Posterior vena cava (tissue), 2 donors: ENCODE results near the gene NUPR1. TPM values are rescaled to one million over a fixed set of nuclear protein-coding genes. Genes with fewer than 3 reads are reported as not detected.
A peak's percentile ranks its signal among the peaks of the same experiment; 100 is the strongest.
"Not testable (repeated sequence)": the region's sequence is repeated elsewhere in the genome, so short reads cannot be mapped to it uniquely, and the experiment has no call there.

ENCODE experiments used
- DNase-seq: peaks from one replicate; pipeline ENCODE4 v3.0.0-alpha.2; 2020; ENCODE audit warnings: low spot score
- intact Hi-C, 2 donors: fragments of 100-400 bp; cut with DNase I; formaldehyde crosslinking; loops; one replicate each; pipeline versions ENCODE4 v1.14.1 to v1.14.2; 2022 to 2023
- total RNA-seq, 2 donors: library from RNA; stranded (reverse); fragmentation: NEBNext Ultra II Directional; extraction: Animal tissue kit (Norgen Biotek cat#: 25700); gene quantifications; one replicate each; pipeline ENCODE4 v1.2.1, GENCODE V29; 2021
- donor health status: DM: yes; HTN: yes; CAD: no.
- donor health status: DM: yes; HTN: yes; CAD: no.

The NUPR1 gene
- total RNA-seq, 2 donors from 2014 or later, result 95.3 to 159 TPM

DNA sequence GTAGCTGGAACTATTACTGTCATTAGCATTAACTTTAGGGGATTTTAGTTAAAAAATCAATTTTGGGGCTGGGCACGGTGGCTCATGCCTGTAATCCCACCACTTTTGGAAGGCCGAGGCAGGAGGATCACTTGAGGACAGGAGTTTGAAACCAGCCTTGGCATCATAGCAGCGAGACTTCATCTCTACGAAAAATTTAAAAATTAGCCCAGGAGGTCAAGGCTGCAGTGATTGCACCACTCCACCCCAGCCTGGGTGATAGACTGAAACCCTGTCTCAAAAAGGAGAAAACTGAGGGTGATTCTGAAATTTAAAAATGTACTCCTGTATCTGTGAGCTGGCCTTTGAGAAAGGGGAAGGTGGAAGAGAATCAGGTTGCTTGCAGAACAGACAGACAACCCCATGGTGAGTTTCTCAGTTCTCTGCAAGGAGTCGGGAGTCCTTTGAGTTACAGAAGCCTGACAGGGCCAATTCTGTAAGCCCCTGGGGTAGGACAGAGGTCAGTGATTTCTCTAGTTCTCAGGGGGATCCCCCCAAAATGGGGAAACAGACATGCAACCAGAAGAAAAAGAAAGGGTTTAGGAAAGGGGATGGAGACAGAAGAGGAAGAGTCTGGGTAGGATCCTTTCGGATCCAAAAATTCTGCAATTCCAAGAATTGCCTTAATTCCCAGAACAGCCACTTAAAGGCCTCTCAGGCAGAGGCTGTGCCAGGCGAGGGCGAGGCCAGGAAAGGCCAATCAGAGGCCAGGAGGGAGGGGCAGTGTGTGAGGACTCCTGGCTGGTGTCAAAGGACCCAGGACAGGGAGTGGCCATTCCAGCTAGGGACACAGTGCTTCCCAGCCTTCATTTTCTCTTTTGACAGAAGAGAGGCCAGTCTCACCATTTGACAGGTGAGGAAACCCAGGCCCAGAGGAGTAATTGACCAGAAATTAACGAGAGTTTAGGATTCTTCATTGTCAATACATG is 6.7 kb downstream of the NUPR1 start:
- intact Hi-C loops, result no loop called here
- peak; percentile 95 for DNase-seq

DNA sequence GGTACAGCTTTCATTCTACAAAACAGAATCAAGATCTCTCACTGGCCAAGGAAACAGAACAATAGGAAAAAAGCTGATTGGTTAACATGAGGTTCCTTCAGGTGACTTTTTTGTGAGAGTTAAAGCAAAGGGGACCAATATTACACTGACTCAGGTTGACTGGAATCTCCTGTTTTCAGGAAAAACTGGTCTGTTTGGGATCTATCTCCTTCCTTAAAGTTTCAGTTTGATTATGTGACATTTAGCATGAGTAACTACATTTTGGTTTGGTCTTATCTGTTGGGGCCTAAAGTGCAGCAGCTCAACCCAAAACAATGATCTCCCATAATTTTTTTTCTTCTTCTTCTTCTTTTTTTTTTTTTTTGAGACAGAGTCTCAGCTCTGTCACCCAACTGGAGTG is 9.7 kb downstream of the NUPR1 start:
- no peak for DNase-seq
- intact Hi-C loops, result no loop called here

DNA sequence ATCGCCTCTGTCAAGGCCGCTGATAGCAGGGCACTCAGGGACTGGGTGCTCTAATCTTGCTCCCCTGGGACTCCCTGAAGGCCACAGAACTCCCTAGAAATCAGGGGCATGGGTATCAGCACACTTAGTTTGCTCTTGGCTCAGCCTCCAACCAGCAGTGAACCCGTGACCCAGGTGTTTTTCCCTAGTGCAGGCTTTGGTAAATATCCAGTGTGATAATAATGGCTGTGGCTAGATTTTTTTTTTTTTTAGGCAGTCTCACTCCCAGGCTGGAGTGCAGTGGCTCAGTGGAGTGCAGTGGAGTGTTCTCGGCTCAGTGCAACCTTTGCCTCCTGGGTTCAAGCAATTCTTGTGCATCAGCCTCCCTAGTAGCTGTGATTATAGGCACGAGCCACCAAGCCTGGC is 10.3 kb downstream of the NUPR1 start:
- DNase-seq, result no peak

DNA sequence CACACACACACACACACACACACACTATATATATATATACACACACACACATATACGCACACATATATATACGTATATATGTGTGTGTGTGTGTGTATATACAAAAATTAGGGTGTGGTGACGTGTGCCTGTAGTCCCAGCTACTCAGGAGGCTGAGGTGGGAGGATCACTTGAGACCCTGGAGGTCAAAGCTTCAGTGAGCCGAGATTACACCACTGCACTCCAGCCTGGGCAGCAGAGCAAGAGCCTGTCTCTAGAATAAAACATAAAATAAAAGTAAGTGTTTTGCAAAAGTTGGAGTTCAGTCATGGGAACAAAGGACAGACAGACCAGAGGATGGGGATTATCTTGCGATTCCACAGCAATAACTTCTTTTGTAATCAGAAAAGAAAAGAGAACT is 10.8 kb downstream of the NUPR1 start:
- intact Hi-C loops, result no loop called here
- no peak for DNase-seq

More for the DNA sequence above, 10.3 kb downstream of the NUPR1 start:
- intact Hi-C loops, result no loop called here

DNA sequence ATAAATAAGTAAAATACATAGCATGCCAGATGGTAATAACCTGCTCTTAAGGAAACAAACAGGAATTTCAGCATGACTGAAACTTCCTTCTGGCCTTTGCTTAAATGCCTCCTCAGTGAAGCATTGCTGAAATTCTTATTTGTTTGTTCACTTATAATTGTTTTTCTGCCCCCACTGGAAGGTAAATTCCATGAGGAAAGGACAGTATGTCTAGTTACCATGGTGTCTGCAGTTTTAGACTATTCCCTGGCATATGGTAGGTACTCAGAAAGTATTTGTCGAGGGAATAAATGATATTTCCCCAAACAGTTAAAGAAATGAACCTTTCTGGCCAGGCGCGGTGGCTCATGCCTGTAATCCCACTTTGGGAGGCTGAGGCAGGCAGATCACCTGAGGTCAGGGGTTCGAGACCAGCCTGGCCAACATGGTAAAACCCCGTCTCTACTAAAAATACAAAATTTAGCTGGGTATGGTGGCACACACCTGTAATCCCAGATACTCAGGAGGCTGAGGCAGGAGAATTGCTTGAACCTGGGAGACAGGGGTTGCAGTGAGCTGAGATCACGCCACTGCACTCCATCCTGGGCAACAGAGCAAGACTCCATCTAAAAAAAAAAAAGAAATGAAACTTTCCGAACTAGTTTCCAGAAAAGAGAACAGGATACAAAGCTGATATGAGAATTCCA is 11.5 kb downstream of the NUPR1 start:
- DNase-seq, intact Hi-C loops: not testable (repeated sequence)

DNA sequence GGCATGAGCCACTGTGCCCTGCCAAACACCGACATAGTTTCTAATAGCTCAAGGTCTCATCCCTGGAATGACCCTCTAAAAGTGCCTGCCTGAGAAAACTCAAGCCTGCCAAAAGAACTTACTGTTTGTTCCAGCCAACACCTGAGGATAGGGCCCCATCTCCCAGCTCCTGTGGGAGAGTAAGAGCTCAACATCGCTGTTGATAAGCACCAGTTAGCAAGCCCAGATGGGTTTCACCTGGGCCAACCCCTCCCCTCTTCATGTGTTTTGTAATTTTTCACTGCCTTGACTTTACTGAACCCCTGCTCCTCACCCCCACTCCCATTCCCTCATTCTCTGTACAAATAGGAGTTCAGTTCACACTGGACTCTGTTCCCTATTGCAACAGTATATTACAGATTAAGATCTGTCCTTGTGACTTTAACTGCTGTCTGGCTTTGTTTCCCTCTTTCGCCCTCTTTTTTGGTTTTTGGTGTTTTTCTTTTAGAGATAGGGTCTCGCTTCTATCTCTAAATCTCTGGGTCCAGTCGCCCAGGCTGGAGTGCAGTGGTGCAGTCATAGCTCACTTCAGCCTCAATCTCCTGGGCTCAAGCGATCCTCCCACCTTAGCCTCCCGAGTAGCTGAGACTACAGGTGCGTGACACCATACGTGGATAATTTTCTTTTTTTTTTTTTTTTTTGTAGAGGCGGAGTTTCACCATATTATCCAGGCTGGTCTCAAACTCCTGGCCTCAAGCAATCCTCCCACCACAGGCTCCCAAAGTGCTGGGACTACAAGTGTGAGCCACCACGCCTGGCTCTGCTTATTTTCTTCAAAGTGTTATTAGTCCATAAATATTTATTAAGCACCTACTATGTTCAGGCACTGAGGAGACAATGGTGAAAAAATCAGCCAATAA is 12.3 kb downstream of the NUPR1 start:
- intact Hi-C loops, result no loop called here

DNA sequence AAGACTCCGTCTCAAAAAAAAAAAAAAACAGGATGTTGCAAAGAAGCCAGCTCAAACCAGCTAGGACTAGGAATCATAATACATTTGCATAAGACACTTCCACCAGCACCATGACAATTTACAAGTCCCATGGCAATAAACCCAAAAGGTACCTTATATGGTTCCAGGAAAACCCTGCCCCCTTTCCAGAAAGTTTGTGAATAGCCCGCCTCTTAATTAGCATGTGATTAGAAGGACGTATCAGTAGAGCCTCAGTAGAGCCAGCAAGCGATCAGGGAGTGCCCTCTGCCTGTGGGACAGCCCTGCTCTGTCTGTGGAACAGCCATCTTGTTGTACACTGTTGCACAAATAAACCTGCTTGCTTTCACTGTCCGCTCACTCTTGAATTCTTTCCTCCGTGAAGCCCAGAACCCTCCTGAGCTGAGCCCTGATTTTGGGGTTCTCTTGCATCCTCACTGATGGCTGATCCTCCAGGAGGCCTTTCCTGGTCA is 14.0 kb downstream of the NUPR1 start:
- intact Hi-C loops, result no loop called here
- no peak for DNase-seq

More for the DNA sequence above, 12.3 kb downstream of the NUPR1 start:
- no peak for DNase-seq

DNA sequence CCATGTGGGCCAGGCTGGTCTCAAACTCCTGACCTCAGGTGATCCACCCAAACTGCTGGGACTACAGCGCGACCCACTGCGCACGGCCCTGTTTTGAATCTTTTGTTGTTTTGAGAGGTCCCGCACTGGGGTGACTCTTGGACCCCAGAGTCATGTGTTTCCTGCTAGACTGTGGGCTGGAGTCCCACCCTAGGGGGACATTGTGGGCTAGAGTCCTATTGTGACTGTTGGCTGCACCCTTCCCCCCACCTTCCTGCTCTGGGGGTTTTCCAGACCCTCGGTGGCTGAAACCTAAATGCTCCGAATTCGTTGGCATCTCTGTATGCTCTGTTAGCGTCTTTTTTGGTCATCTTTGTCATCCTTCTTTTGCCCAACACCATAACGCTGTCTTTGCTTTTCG is 16.0 kb downstream of the NUPR1 start:
- no peak for DNase-seq
- intact Hi-C loops, result no loop called here

DNA sequence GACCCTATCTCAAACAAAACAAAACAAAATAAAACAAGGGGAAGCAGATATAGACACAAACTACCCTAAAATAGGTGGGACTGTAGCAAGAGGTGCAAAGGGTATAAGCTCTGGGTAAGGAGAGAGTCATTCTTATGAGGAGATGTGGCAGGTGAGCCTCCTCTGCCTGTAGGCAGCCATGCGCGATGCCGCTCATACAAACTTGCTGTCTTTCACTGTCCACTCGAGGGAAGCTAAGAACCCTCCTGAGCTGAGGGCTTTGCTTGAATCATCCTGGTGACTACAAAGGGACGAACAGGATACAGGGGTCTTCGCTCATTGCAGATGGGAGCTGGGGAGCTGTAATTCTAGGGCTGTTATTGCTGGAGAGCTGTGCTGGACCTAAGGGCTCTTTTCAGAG is 17.3 kb downstream of the NUPR1 start:
- DNase-seq, result no peak
- intact Hi-C loops, result no loop called here

DNA sequence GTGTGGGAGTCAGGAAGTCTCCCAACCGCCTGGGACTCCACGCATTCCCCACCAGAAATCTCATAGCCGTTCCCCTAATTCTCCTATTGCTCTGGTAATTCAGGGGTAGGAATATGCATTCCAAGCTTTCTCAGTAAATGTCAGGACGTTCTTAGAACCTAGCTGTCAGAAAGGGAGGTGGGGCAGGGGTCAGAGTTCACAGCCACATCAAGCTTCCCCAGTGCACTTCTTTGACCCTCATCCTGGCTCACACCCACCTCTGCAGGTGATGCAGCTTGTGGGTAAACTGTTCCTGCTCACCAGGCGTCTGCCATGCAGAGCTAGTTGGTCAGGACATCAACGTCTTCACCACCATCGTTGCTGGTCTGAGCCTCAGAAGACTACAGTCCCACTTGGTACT is 18.1 kb downstream of the NUPR1 start:
- no peak for DNase-seq
- intact Hi-C loops, result no loop called here

DNA sequence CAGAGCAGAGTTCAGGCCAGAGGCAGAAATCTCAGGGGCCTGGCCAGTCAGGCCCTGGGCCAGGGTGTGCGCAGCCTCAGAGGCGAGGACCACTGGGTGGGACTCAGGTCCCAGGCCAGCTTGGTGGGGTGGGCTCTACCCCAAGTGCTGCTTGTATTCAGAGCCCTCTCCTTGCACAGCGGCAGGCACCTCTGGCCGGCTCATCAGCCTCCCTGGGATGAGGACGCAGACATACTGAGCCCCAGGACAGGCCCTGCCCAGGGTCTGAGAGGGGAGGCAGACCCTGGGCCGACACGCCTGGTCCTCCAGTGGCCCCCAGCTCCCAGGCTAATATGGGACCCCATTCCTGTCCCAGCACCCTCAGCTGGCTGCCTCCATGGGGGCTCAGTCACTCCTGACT is 24.5 kb downstream of the NUPR1 start:
- intact Hi-C loops, result no loop called here

DNA sequence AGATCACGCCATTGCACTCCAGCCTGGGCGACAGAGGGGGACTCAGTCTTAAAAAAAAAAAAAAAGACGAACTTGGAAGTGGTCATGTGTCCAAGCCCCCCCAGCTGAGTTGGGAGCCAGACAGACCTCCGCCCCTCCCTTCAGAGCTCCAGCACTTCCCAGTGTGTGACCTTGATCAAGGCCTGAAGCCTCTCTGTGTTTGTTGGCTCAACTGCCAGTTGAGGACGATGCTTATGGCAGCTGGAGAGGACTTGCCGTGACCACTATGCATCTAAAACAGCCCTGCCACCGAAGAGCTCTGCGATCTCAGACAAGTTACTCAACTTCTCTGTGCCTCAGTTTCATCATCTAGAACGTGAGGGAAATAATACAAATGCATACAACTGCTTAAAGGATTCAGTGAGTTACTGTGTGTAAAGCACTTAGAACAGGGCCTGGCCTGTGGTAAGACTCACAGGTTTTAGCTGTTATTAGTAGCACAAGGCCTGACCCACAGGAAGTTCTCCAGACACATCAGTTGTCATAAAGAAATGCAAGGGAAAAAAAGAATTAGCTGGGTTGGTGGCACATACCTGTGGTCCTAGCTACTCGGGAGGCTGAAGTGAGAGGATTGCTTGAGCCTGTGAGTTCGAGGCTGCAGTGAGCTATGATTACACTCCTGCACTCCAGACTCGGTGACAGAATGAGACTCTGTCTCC is 25.1 kb downstream of the NUPR1 start:
- intact Hi-C loops, result no loop called here

More for the DNA sequence above, 24.5 kb downstream of the NUPR1 start:
- no peak for DNase-seq

DNA sequence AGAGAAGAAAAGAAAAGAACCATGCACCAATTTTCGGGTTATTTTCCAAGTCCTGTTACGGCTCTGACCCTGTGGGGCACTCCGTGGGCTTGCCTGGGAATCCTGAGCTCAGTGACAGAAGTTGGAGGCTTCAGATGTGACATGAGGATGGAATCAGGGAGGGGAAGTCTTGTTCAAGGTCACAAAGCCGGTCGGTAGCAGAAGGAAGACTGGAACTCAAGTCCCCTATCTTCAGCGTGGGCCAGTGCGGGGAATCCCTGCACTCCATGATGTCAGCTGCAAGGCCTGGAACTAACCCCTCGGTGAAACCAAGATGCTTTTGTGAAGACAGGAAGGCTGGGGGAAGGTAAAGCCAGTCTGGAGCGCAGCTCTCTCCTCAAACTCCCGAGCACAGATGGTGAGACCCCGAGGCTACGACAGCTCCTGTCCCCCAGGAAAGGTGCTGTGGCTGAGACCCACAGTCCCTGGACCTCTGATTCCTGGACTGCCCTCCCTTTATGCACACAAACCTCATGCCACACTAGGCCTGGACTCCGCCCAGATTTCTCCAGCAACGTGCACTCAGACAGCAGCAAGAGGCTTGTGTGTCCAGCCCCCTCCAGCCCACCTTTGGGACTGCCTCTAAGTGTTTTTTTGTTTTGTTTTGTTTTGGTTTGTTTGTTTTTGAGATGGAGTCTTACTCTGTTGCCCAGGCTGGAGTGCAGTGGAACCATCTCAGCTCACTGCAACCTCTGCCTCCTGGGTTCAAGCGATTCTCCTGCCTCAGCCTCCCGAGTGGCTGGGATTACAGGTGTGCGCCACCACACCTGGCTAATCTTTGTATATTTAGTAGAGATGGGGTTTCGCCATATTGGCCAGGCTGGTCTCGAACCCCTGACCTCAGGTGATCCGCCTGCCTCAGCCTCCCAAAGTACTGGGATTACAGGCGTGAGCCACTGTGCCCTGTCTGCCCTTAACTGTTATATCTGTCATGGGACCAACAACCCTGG is 26.7 kb downstream of the NUPR1 start:
- intact Hi-C loops, result no loop called here

More for the DNA sequence above, 25.1 kb downstream of the NUPR1 start:
- DNase-seq, result no peak

DNA sequence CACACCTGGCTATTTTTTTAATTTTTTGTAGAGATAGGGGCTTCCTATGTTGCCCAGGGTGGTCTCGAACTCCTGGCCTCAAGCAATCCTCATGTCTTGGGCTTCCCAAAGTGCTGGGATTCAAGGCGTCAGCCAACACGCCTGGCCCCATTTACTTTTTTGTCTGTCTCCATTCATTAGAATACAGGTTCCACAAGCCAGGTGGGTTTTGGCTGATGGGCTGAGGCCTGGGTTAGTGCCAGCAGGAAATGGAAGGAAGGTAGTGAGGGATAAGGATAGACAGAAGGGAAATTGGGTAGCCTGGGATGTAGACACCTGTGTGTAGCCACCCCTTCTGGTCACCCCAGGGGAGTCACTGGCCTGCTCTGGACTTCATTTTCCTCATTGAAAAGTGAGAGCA is 27.7 kb downstream of the NUPR1 start:
- intact Hi-C loops, result no loop called here
- no peak for DNase-seq

More for the DNA sequence above, 26.7 kb downstream of the NUPR1 start:
- DNase-seq, result no peak

DNA sequence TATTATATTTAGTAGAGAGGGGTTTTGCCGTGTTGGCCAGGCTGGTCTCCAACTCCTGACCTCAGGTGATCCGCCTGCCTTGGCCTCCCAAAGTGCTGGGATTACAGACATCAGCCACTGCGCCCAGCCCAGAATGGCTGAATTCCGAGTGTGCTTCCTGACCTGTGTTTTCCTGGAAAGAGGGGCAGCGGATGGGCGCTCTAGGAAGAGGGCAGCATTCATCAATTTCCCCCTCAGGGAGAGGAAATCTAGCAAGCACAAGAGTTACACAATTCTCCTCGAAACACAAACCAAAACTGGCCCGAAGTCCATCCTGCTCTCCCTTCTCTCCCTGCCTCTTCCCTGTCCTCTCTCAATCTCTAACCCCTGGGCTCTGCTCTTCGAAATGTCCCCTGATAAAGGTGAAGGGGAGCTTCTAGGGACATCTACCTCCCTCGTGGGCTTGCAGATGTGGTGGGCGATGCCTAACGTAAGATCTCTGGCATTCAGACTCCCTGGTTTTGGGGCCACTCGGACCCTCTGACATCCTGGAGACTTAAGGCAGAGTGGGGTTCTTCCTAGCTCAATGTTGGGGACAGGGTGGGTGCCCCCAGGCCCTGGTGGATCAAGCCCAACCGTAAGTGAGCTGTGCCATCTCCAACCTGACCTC is 33.2 kb downstream of the NUPR1 start:
- intact Hi-C loops, result no loop called here
- no peak for DNase-seq

DNA sequence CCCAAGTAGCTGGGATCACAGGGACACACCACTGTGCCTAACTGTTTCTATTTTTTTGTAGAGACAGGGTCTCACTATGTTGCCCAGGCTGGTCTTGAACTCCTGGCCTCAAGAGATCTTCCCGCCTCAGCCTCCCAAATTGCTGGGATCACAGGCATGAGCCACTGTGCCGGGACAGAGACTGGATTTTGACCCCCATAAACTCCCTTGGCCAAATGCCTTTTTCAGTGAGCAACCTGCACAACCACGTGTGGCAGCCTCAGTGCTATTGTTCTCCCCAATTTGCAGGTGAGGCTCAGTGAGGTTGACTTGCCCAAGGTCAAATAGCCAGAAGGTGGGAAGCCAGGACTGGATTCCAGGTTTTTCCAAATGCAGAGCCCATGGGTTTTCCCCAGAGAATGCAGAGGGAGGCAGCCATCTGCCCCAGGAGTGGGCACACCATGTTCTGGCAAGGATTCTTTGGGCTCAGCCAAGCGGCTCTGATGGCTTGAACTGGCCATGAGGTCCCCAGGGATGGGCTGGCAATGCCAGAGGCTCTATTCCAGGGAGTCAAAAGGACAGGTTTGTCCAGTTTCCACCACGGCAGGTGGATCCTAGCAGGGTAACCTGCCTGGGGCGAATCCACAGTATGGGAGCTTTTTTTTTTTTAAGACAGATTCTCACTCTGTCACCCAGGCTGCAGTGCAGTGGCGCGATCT is 33.9 kb downstream of the NUPR1 start:
- intact Hi-C loops, result no loop called here
- no peak for DNase-seq
